ENCODE results near the gene DNAH1. TPM values are rescaled to one million over a fixed set of nuclear protein-coding genes. Genes with fewer than 3 reads are reported as not detected.

DNAH1 gene
- total RNA-seq, 4 donors from 2014 or later = 9.5 to 30.3 (median 14.6) TPM

GRCh38 chr3:52438579-52439425, 122.7 kb downstream of the DNAH1 start:
- TF ChIP-seq CTCF (IDR thresholded peaks at IDR 0.05; ENCODE audit: low read depth) = no peak

DNA sequence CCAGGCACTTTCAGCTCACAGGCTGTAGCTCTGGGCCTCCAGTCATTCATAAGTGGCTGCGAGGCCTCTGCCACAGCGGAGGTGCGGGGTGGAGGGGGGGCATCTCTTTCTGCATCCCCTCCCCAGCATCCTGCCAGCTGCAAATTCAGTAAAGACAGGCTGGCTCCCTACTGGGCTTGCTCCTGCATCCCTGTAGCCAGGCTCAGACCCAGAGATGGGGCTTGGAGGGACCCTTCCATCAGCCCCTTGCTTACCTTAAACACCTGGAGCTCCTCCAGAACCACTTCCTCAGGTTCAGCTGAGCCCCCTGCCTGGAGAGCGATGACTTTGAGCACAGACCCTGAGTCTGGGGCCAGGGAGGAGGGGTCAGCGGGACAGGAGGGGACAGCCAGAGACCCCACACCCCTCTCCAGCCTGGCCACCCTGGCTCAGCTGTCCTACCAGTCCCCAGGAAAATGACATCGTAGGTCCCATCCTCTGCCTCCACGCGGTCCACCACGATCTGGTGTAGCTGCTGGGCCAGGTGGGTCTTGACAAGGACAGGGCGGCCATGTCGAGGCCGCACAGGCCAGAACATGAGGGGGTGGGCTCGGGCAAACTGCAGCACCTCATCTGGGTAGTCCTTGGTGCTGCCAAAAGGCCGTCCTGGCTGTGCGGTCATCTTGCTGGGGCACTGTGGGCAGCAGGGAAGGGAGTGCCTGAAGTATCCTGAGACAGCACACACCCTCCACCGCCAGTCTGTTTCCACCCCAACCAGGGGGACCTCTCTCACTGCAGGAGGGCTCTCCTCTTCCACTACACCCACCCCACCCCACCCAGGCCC, 123.5 kb downstream of the DNAH1 start:
- TF ChIP-seq CTCF (IDR thresholded peaks at IDR 0.05; ENCODE audit: low read depth) = no peak

DNA sequence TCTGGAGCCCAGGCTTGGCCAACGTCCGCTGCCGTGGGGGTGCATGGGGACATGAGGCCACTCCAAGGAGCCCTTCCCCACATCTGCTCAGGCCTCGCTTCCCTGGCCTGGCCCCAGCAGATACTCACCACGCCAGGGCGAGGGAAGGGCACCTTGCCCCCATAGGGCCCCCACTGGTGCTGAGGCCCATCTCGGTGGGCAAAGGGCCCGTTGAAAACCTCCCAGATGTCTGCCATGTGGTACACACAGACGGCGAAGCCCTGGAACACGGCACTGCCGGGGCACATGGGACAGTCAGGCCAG, 124.1 kb downstream of the DNAH1 start:
- no peak for TF ChIP-seq CTCF (IDR thresholded peaks at IDR 0.05; ENCODE audit: low read depth)

- no peak for TF ChIP-seq CTCF (IDR thresholded peaks at IDR 0.05; ENCODE audit: low read depth)
Observed at GRCh38 chr3:52440671-52441070, 124.6 kb downstream of the DNAH1 start.

- TF ChIP-seq CTCF (IDR thresholded peaks at IDR 0.05; ENCODE audit: low read depth) = no peak
Observed at GRCh38 chr3:52441091-52441771, 125.1 kb downstream of the DNAH1 start.

- no peak for TF ChIP-seq CTCF (IDR thresholded peaks at IDR 0.05; ENCODE audit: low read depth)
Observed at GRCh38 chr3:52441772-52442332, 125.7 kb downstream of the DNAH1 start.
